HepG2 (cell line): ENCODE results near the gene BMPR1B. TPM values are rescaled to one million over a fixed set of nuclear protein-coding genes. Genes with fewer than 3 reads are reported as not detected.

Experiments used
- ATAC-seq: fragments of 200-7000 bp; cut with Tn5 transposase; 3 replicates; pipeline ENCODE4 v1.9.1; 2020; ENCODE audit warnings: mild to moderate bottlenecking, moderate library complexity
- BruUV-seq: library from RNA; stranded (reverse); fragments of 400-500 nt; replicated peaks from 2 replicates; lab custom pipeline; 2021; lab: Mats Ljungman, UMichigan
- CTCF ChIA-PET: fragments of 300-600 bp; formaldehyde crosslinking; extraction: SDS; loops from one replicate; lab custom pipeline; 2021; ENCODE audit warnings: low total read pairs, inconsistent platforms, low intra/inter-chr PET ratio; lab: Yijun Ruan, JAX
- POLR2A ChIA-PET: fragments of 350-600 bp; sonication (Branson Sonifier 250); formaldehyde crosslinking; loops from one replicate; lab custom pipeline; 2020; ENCODE audit warnings: antibody characterized with exemption, inconsistent platforms; lab: Yijun Ruan, JAX
- DNase-seq: peaks from one replicate; pipeline ENCODE4 v3.0.0-alpha.2; 2015; ENCODE audit warnings: low spot score
- FAIRE-seq: peaks from 3 replicates; lab custom pipeline; 2011; peaks lifted over from hg19 to GRCh38; lab: Jason Lieb, UNC
- H2AFZ ChIP-seq: one replicate; pipeline ENCODE4 v1.6.1; 2011; ENCODE audit warnings: low read length, inconsistent platforms
- H3K27ac ChIP-seq: fragments of 300-600 bp; 3 replicates; pipeline ENCODE4 v1.8.0; 2011; ENCODE audit warnings: mixed run types, mild to moderate bottlenecking, mixed read lengths, low read length, inconsistent platforms; ENCODE audit not compliant: insufficient read depth; ENCODE audit errors: extremely low read length
- H3K27me3 ChIP-seq, 2 experiments: fragments of 200-600 bp in 1 of 2; 2 replicates in 1 of 2; 3 replicates in 1 of 2; pipeline versions ENCODE4 v1.6.0 to v1.8.0; 2011; ENCODE audit warnings: low read length in 2 of 2, mild to moderate bottlenecking in 2 of 2, moderate library complexity in 2 of 2, inconsistent platforms in 1 of 2; ENCODE audit not compliant: insufficient read depth in 2 of 2, control insufficient read depth in 1 of 2
- H3K36me3 ChIP-seq, 2 experiments: fragments of 200-600 bp in 1 of 2; replicated peaks in 1 of 2; 2 replicates in 1 of 2; 3 replicates in 1 of 2; pipeline versions ENCODE4 v1.5.1 to v1.8.0; 2011; ENCODE audit warnings: low read length in 2 of 2, inconsistent platforms in 1 of 2; ENCODE audit not compliant: insufficient read depth in 2 of 2, control insufficient read depth in 1 of 2
- H3K4me1 ChIP-seq: 2 replicates; pipeline ENCODE4 v1.5.1; 2012; ENCODE audit warnings: low read length, inconsistent platforms; ENCODE audit not compliant: insufficient read depth
- H3K4me2 ChIP-seq: 2 replicates; pipeline ENCODE4 v1.6.0; 2011; ENCODE audit warnings: low read depth, low read length, inconsistent platforms
- H3K4me3 ChIP-seq, 3 experiments: fragments of 200-600 bp in 1 of 3; sonication (generic), shearing (Covaris generic) in 1 of 3; replicated peaks in 1 of 3; 2 replicates each; pipeline ENCODE4 v1.5.1; 2011 to 2016; ENCODE audit warnings: low read length in 3 of 3, inconsistent platforms in 2 of 3, low read depth in 2 of 3, mild to moderate bottlenecking in 2 of 3, control low read depth in 1 of 3, mixed read lengths in 1 of 3; ENCODE audit not compliant: insufficient read depth in 1 of 3
- H3K79me2 ChIP-seq: one replicate; pipeline ENCODE4 v1.6.1; 2011; ENCODE audit warnings: low read length, inconsistent platforms; ENCODE audit not compliant: insufficient read depth
- H3K9ac ChIP-seq: 2 replicates; pipeline ENCODE4 v1.6.0; 2011; ENCODE audit warnings: mild to moderate bottlenecking, low read depth, low read length, inconsistent platforms; ENCODE audit not compliant: insufficient read depth
- H3K9me3 ChIP-seq: 2 replicates; pipeline ENCODE4 v1.5.1; 2012; ENCODE audit warnings: mild to moderate bottlenecking, low read length
- H4K20me1 ChIP-seq: 2 replicates; pipeline ENCODE4 v1.6.0; 2011; ENCODE audit warnings: inconsistent platforms, mild to moderate bottlenecking, low read length, moderate library complexity; ENCODE audit not compliant: insufficient read depth
- AHDC1 ChIP-seq: sonication (generic); formaldehyde crosslinking; IDR thresholded peaks from 2 replicates; pipeline ENCODE4 v1.5.1; 2020; ENCODE audit warnings: mild to moderate bottlenecking, missing genetic modification reagents, borderline replicate concordance
- GTF2F1 ChIP-seq: fragments of 150-350 bp; IDR thresholded peaks from 2 replicates; pipeline ENCODE4 v1.6.1; 2014; ENCODE audit warnings: low read length
- MED8 ChIP-seq: sonication (generic); formaldehyde crosslinking; IDR thresholded peaks from 2 replicates; pipeline ENCODE4 v1.8.1; 2023; ENCODE audit warnings: mild to moderate bottlenecking, missing genetic modification reagents; ENCODE audit not compliant: insufficient replicate concordance
- PHF21A ChIP-seq: sonication (generic); formaldehyde crosslinking; IDR thresholded peaks from 2 replicates; pipeline ENCODE4 v1.5.0; 2020; ENCODE audit warnings: mild to moderate bottlenecking, missing genetic modification reagents
- RELA ChIP-seq: sonication (generic); formaldehyde crosslinking; IDR thresholded peaks from 2 replicates; pipeline ENCODE4 v1.4.0; 2020; ENCODE audit warnings: missing genetic modification reagents
- TSC22D2 ChIP-seq: sonication (generic); formaldehyde crosslinking; IDR thresholded peaks from 2 replicates; pipeline ENCODE4 v1.5.1; 2020; ENCODE audit warnings: missing genetic modification reagents, mild to moderate bottlenecking, borderline replicate concordance
- WGBS: methylation state at CpG from one replicate; pipeline ENCODE4 v1.1.6; 2017; ENCODE audit warnings: low lambda C conversion rate; 5-methylcytosine and 5-hydroxymethylcytosine counted together
- in situ Hi-C: cut with HindIII; loops from 2 replicates; pipeline ENCODE4 v1.10.0; 2017; ENCODE audit warnings: low pct_unique_long_range_greater_than_20kb; ENCODE audit not compliant: extremely low pct_ligation_motif_present
- intact Hi-C: fragments of 100-400 bp; cut with micrococcal nuclease; formaldehyde crosslinking; loops from one replicate; pipeline ENCODE4 v1.10.0; 2022; ENCODE audit not compliant: unreplicated experiment
- polyA plus RNA-seq, 8 experiments: library from polyadenylated mRNA; depleted of rRNA in 3 of 8; stranded (reverse) in 7 of 8; unstranded in 1 of 8; fragments of >200 nt; fragmentation: Illumina TruSeq in 4 of 8; extraction: Trizol in 4 of 8; gene quantifications; 2 replicates each; pipeline versions ENCODE4 v1.2.1 to v1.2.3, GENCODE V29; 2011 to 2016; ENCODE audit warnings: low read depth in 4 of 8, missing spikeins in 1 of 8, mixed read lengths in 1 of 8; ENCODE audit not compliant: insufficient read depth in 1 of 8
- total RNA-seq, 5 experiments: library from RNA; depleted of rRNA; stranded (reverse); fragments of >200 nt; fragmentation: Illumina TruSeq; extraction: Trizol; gene quantifications; 2 replicates each; pipeline ENCODE4 v1.2.3, GENCODE V29; 2016; ENCODE audit warnings: low read depth in 1 of 5
- TF ChIP-seq, protein P1 (sequence below): sonication (generic); formaldehyde crosslinking; IDR thresholded peaks from 2 replicates; pipeline ENCODE4 v1.5.0; 2020; ENCODE audit warnings: mild to moderate bottlenecking, low read depth, missing genetic modification reagents, borderline replicate concordance

The BMPR1B gene
- total and polyA plus RNA-seq, 2 of the 13 experiments (the other 11 are each of a cell fraction or from before 2014, with no cell fraction given), result 0.07 TPM; not detected in 1

- WGBS, result 0% methylated on average over 4 of the region's 4 CpGs
- no peak overlapping the region for H3K4me3 ChIP-seq
- H3K36me3 ChIP-seq, result no peaks in the 10 kb centered on the region
- FAIRE-seq (no peak), DNase-seq (no peak), ATAC-seq (no peak)
- TF ChIP-seq MED8 (CRISPR knock-in tag), result no peak
- TF ChIP-seq, protein P1, sequence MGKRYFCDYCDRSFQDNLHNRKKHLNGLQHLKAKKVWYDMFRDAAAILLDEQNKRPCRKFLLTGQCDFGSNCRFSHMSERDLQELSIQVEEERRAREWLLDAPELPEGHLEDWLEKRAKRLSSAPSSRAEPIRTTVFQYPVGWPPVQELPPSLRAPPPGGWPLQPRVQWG (CRISPR knock-in tag), result no peak
- no peaks in the 10 kb centered on the region for H3K9me3 ChIP-seq
- no peaks in the 10 kb centered on the region for H3K4me1 ChIP-seq
- H2AFZ ChIP-seq, result no peak overlapping the region
- no peak overlapping the region for H3K9ac ChIP-seq
- ChIA-PET POLR2A (no interaction called here), CTCF (no interaction called here)
- no peaks in the 10 kb centered on the region for H3K79me2 ChIP-seq
- no peaks in the 10 kb centered on the region for H4K20me1 ChIP-seq
- intact Hi-C loops (no loop called here), in situ Hi-C loops (no loop called here)
- no peak overlapping the region for H3K27ac ChIP-seq
- no peak overlapping the region for H3K4me2 ChIP-seq
- H3K27me3 ChIP-seq, result no peaks in the 10 kb centered on the region
- no TSS peak for BruUV-seq
Observed at GRCh38 chr4:94804650-94805049, 46.9 kb downstream of the BMPR1B start.

GRCh38 chr4:94806376-94806775 lies 48.6 kb downstream of the BMPR1B start:
- 78% methylated on average over 2 of the region's 2 CpGs for WGBS
- CTCF ChIA-PET, result no interaction called here
- no peak overlapping the region for H3K9ac ChIP-seq

More at GRCh38 chr4:94806376-94806775, 48.6 kb downstream of the BMPR1B start:
- POLR2A ChIA-PET, result no interaction called here
- no peak overlapping the region for H2AFZ ChIP-seq
- H3K9me3 ChIP-seq, result no peaks in the 10 kb centered on the region
- BruUV-seq, result no TSS peak
- H3K27ac ChIP-seq, result no peak overlapping the region
- no peaks in the 10 kb centered on the region for H3K4me1 ChIP-seq
- in situ Hi-C loops, result no loop called here
- no peaks in the 10 kb centered on the region for H4K20me1 ChIP-seq
- no peaks in the 10 kb centered on the region for H3K79me2 ChIP-seq
- DNase-seq, result no peak
- H3K36me3 ChIP-seq, result no peaks in the 10 kb centered on the region
- no peaks in the 10 kb centered on the region for H3K27me3 ChIP-seq
- no peak for ATAC-seq
- FAIRE-seq, result no peak
- TF ChIP-seq RELA (CRISPR knock-in tag) (no peak), AHDC1 (CRISPR knock-in tag) (no peak), PHF21A (CRISPR knock-in tag) (no peak), GTF2F1 (no peak), TSC22D2 (CRISPR knock-in tag) (no peak)
- TF ChIP-seq, all 625 proteins: peak for 0
- H3K4me2 ChIP-seq, result no peak overlapping the region
- no peak overlapping the region for H3K4me3 ChIP-seq
- intact Hi-C loops, result no loop called here
